Measurements from ENCODE around the gene KIF18A. TPM values are rescaled to one million over a fixed set of nuclear protein-coding genes. Genes with fewer than 3 reads are reported as not detected.

The KIF18A gene
- total RNA-seq (10 to 100 TPM; 14.4 to 22.5 TPM), polyA plus RNA-seq (ENCODE audit: insufficient read depth, low read depth, low replicate concordance) (9.5 TPM)
- long read RNA-seq, donor 1, partial matches to known transcripts = 0 of 2 reads
- long read RNA-seq, donor 1, other reads (novel, unspliced or antisense) = 0 of 2 reads
- long read RNA-seq, donor 2, partial matches to known transcripts = 0 of 1 reads
- long read RNA-seq, donor 2, other reads (novel, unspliced or antisense) = 0 of 1 reads

GRCh38 chr11:28107750-28108618, at the start of gene KIF18A, which contains the start of gene METTL15:
TSS of gene KIF18A (minus strand) at chr11:28108156. CDS start at chr11:28097947, 10,209 bp downstream.
TSS of gene METTL15 (plus strand) at chr11:28108388. CDS start at chr11:28113335, 4,947 bp downstream.
- WGBS, 2 donors = 0% methylated on average over 25 to 38 of the region's 38 CpGs
- no peaks in the 10 kb centered on the region for H3K27me3 ChIP-seq
- H3K36me3 ChIP-seq (ENCODE audit: low read depth, missing control alignments) = no peaks in the 10 kb centered on the region
- H3K9me3 ChIP-seq = no peaks in the 10 kb centered on the region
- intact Hi-C loops (cut with DNase I; ENCODE audit: low total_unique reads) = no loop called here
- peaks cover 22% of the 10 kb centered on the region for H3K4me1 ChIP-seq
- TF ChIP-seq POLR2A (IDR thresholded peaks at IDR 0.05) = peak; percentile 16
- TF ChIP-seq, protein P1, sequence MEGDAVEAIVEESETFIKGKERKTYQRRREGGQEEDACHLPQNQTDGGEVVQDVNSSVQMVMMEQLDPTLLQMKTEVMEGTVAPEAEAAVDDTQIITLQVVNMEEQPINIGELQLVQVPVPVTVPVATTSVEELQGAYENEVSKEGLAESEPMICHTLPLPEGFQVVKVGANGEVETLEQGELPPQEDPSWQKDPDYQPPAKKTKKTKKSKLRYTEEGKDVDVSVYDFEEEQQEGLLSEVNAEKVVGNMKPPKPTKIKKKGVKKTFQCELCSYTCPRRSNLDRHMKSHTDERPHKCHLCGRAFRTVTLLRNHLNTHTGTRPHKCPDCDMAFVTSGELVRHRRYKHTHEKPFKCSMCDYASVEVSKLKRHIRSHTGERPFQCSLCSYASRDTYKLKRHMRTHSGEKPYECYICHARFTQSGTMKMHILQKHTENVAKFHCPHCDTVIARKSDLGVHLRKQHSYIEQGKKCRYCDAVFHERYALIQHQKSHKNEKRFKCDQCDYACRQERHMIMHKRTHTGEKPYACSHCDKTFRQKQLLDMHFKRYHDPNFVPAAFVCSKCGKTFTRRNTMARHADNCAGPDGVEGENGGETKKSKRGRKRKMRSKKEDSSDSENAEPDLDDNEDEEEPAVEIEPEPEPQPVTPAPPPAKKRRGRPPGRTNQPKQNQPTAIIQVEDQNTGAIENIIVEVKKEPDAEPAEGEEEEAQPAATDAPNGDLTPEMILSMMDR (IDR thresholded peaks at IDR 0.05) = no peak
- H3K4me3 ChIP-seq = peak within 1 kb of the TSS; percentile 56 to 74
- DNase-seq = peak; percentile 100
- peak within 1 kb of the TSS; percentile 66 to 73 for H3K27ac ChIP-seq

GRCh38 chr11:28153586-28153985, 45.6 kb upstream of the KIF18A start:
- DNase-seq = no peak
- Histone ChIP-seq H3K27ac (no peak overlapping the region), H3K36me3 (ENCODE audit: low read depth, missing control alignments) (no peaks in the 10 kb centered on the region), H3K27me3 (no peaks in the 10 kb centered on the region), H3K9me3 (no peaks in the 10 kb centered on the region), H3K4me3 (no peak overlapping the region), H3K4me1 (no peaks in the 10 kb centered on the region)
- 90 to 92% methylated on average over 2 of the region's 2 CpGs for WGBS, 2 donors
- intact Hi-C loops (cut with DNase I; ENCODE audit: low total_unique reads) = no loop called here
- TF ChIP-seq POLR2A (IDR thresholded peaks at IDR 0.05) = no peak
- TF ChIP-seq, protein P1 (IDR thresholded peaks at IDR 0.05) = no peak

DNA sequence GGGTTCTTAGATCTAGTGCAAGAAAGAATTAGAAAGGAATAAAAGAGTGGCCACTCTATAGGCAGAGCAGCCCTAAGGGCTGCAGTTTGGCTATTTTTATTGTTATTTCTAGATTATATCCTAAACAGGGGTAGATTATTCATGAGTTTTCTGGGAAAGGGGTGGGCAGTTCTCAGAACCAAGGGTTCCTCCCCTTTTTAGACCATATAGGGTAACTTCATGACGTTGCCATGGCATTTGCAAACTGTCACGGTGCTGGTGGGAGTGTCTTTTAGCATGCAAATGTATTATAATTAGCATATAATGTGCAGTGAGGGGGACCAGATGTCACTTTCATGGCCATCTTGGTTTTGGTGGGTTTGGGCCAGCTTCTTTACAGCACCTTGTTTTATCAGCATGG, 44.8 kb upstream of the KIF18A start:
- TF ChIP-seq POLR2A (IDR thresholded peaks at IDR 0.05) = no peak
- TF ChIP-seq, protein P1 (IDR thresholded peaks at IDR 0.05) = no peak
- Histone ChIP-seq H3K9me3 (no peaks in the 10 kb centered on the region), H3K36me3 (ENCODE audit: low read depth, missing control alignments) (no peaks in the 10 kb centered on the region), H3K4me1 (no peaks in the 10 kb centered on the region), H3K4me3 (no peak overlapping the region), H3K27ac (no peak overlapping the region), H3K27me3 (no peaks in the 10 kb centered on the region)
- DNase-seq = no peak
- intact Hi-C loops (cut with DNase I; ENCODE audit: low total_unique reads) = no loop called here
- 95 to 98% methylated on average over 2 of the region's 2 CpGs for WGBS, 2 donors

DNA sequence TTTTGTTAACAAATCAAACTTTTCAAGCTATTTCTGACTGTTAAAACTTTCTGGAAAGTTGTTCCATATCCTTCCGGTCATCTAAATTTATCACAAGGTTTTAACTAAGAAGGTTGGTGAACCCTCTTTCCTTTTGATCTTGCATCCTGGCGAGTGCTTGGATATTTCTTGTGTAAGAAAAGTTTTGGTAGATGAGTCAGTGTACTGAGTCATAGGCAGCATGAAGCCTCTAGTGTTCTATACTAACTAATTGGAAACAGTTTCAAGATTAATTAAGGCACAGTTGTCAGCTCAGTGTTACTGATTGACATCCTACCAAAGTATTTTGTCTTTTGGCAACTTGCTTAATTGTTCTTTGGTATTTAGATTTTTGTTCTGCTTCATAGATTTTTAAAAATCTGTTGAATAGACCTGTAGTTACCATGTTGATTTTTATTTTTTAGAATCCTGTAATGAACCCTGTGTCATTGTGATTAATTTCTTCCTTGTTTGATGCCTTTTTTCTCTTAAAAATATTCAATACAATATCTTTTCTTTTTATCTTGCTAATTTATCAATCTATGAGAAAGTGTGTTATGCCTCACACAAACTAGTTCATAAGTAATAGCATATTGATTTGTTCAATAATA, 38.3 kb upstream of the KIF18A start:
- intact Hi-C loops (cut with DNase I; ENCODE audit: low total_unique reads) = no loop called here
- WGBS, 2 donors = 84 to 93% methylated on average over 2 of the region's 2 CpGs
- H3K4me3 ChIP-seq = no peak overlapping the region
- no peak for DNase-seq
- no peaks in the 10 kb centered on the region for H3K4me1 ChIP-seq
- TF ChIP-seq, protein P1 (IDR thresholded peaks at IDR 0.05) = no peak
- no peak for TF ChIP-seq POLR2A (IDR thresholded peaks at IDR 0.05)
- H3K9me3 ChIP-seq = no peaks in the 10 kb centered on the region
- H3K36me3 ChIP-seq (ENCODE audit: low read depth, missing control alignments) = no peaks in the 10 kb centered on the region
- no peaks in the 10 kb centered on the region for H3K27me3 ChIP-seq
- no peak overlapping the region for H3K27ac ChIP-seq
